GM12878 (cell line): ENCODE data around the gene PRKG1. TPM values are rescaled to one million over a fixed set of nuclear protein-coding genes. Genes with fewer than 3 reads are reported as not detected.

Experiments used
- ATAC-seq: fragments of 200-7000 bp; cut with Tn5 transposase; 3 replicates; pipeline ENCODE4 v1.9.1; 2020; ENCODE audit warnings: mild to moderate bottlenecking, moderate library complexity
- BruUV-seq: library from RNA; stranded (reverse); fragments of 400-500 nt; replicated peaks from 2 replicates; lab custom pipeline; 2021; lab: Mats Ljungman, UMichigan
- CTCF ChIA-PET: fragments of 300-600 bp; sonication (Branson Sonifier 250); formaldehyde crosslinking; extraction: SDS; loops from one replicate; lab custom pipeline; 2021; ENCODE audit warnings: inconsistent platforms; lab: Yijun Ruan, JAX
- POLR2A ChIA-PET: fragments of 350-600 bp; formaldehyde crosslinking; extraction: SDS; loops from one replicate; lab custom pipeline; 2021; ENCODE audit warnings: inconsistent platforms; lab: Charles Lee
- RAD21 ChIA-PET: fragments of 300-600 bp; sonication (Branson Sonifier 250); formaldehyde crosslinking; loops from one replicate; lab custom pipeline; 2023; ENCODE audit warnings: antibody characterized with exemption; ENCODE audit not compliant: unreplicated experiment; lab: Charles Lee
- SMC1A ChIA-PET: fragments of 300-600 bp; sonication (Branson Sonifier 250); formaldehyde crosslinking; loops from one replicate; lab custom pipeline; 2023; ENCODE audit not compliant: unreplicated experiment, uncharacterized antibody; lab: Charles Lee
- DNase-seq: peaks from one replicate; pipeline ENCODE4 v3.0.0-alpha.2; 2011; ENCODE audit warnings: low read depth, low spot score
- FAIRE-seq: peaks from 3 replicates; lab custom pipeline; 2011; peaks lifted over from hg19 to GRCh38; lab: Jason Lieb, UNC
- H2AFZ ChIP-seq: 2 replicates; pipeline ENCODE4 v1.6.0; 2011; ENCODE audit warnings: low read depth, low read length, control low read depth; ENCODE audit not compliant: control insufficient read depth
- H3K27ac ChIP-seq: 2 replicates; pipeline ENCODE4 v1.5.1; 2011; ENCODE audit warnings: control low read depth; ENCODE audit not compliant: control insufficient read depth, insufficient read depth
- H3K27me3 ChIP-seq, 2 experiments: replicated peaks in 1 of 2; 2 replicates each; pipeline versions ENCODE4 v1.6.0 to v1.6.1; 2011; ENCODE audit warnings: low read length in 1 of 2; ENCODE audit not compliant: control insufficient read depth in 2 of 2, insufficient read depth in 2 of 2
- H3K36me3 ChIP-seq, 2 experiments: 2 replicates each; pipeline ENCODE4 v1.5.1; 2011; ENCODE audit warnings: low read length in 1 of 2; ENCODE audit not compliant: control insufficient read depth in 2 of 2, insufficient read depth in 2 of 2
- H3K4me1 ChIP-seq: 2 replicates; pipeline ENCODE4 v1.6.1; 2011; ENCODE audit warnings: mild to moderate bottlenecking, low read length, moderate library complexity, mixed read lengths; ENCODE audit not compliant: control insufficient read depth, insufficient read depth
- H3K4me2 ChIP-seq: 2 replicates; pipeline ENCODE4 v1.6.0; 2011; ENCODE audit warnings: control low read depth; ENCODE audit not compliant: control insufficient read depth, insufficient read depth
- H3K4me3 ChIP-seq: fragments of 200-600 bp; sonication (generic); 2 replicates; pipeline ENCODE4 v1.5.1; 2016
- H3K79me2 ChIP-seq: 2 replicates; pipeline ENCODE4 v1.6.0; 2011; ENCODE audit warnings: low read length; ENCODE audit not compliant: control insufficient read depth, insufficient read depth
- H3K9ac ChIP-seq: 2 replicates; pipeline ENCODE4 v1.8.0; 2011; ENCODE audit warnings: low read length, control low read depth, mixed read lengths; ENCODE audit not compliant: control insufficient read depth, insufficient read depth
- H3K9me3 ChIP-seq: replicated peaks from 3 replicates; pipeline ENCODE4 v1.5.1; 2011; ENCODE audit warnings: mild to moderate bottlenecking, low read length; ENCODE audit not compliant: control insufficient read depth, insufficient read depth
- H4K20me1 ChIP-seq: 2 replicates; pipeline ENCODE4 v1.6.0; 2011; ENCODE audit not compliant: control insufficient read depth, insufficient read depth
- CREB1 ChIP-seq: IDR thresholded peaks from 2 replicates; pipeline ENCODE4 v1.6.1; 2012; ENCODE audit warnings: low read depth, mild to moderate bottlenecking, inconsistent platforms
- CREM ChIP-seq: IDR thresholded peaks from 2 replicates; pipeline ENCODE4 v1.6.1; 2014; ENCODE audit warnings: antibody characterized with exemption, low read depth
- FOXM1 ChIP-seq: IDR thresholded peaks from 2 replicates; pipeline ENCODE4 v1.6.1; 2012; ENCODE audit warnings: low read depth, mild to moderate bottlenecking, inconsistent platforms, low read length, moderate library complexity
- HDAC2 ChIP-seq: fragments of 200-600 bp; sonication (generic); IDR thresholded peaks from 2 replicates; pipeline ENCODE4 v1.6.1; 2017
- IRF4 ChIP-seq: IDR thresholded peaks from 2 replicates; pipeline ENCODE4 v1.6.1; 2011; ENCODE audit warnings: low read depth, low read length
- MYB ChIP-seq: fragments of 150-350 bp; IDR thresholded peaks from 2 replicates; pipeline ENCODE4 v1.6.1; 2014; ENCODE audit warnings: mild to moderate bottlenecking, low read depth, low read length, borderline replicate concordance
- NFYB ChIP-seq: IDR thresholded peaks from 2 replicates; pipeline ENCODE4 v1.6.1; 2011; ENCODE audit warnings: low read depth, mild to moderate bottlenecking, low read length, improper control_type of control experiment, moderate library complexity; ENCODE audit not compliant: insufficient read depth
- NR2C1 ChIP-seq: fragments of 450-650 bp; IDR thresholded peaks from 2 replicates; pipeline ENCODE4 v1.6.1; 2017; ENCODE audit warnings: antibody characterized with exemption, mild to moderate bottlenecking, moderate library complexity
- RFX5 ChIP-seq: IDR thresholded peaks from 2 replicates; pipeline ENCODE4 v1.6.1; 2011; ENCODE audit warnings: low read depth, low read length, improper control_type of control experiment
- SIX5 ChIP-seq: IDR thresholded peaks from 2 replicates; pipeline ENCODE4 v1.6.1; 2011; ENCODE audit warnings: mild to moderate bottlenecking, low read depth, low read length, moderate library complexity; ENCODE audit not compliant: severe bottlenecking
- SPI1 ChIP-seq: IDR thresholded peaks from 2 replicates; pipeline ENCODE4 v1.6.1; 2011; ENCODE audit warnings: low read depth, mild to moderate bottlenecking, low read length, moderate library complexity, borderline replicate concordance; ENCODE audit not compliant: insufficient read depth
- SREBF1 ChIP-seq: IDR thresholded peaks from 2 replicates; pipeline ENCODE4 v1.6.1; 2012; ENCODE audit warnings: mild to moderate bottlenecking, low read length
- TCF3 ChIP-seq: IDR thresholded peaks from 2 replicates; pipeline ENCODE4 v1.6.1; 2012; ENCODE audit warnings: low read depth, mild to moderate bottlenecking, low read length, borderline replicate concordance; ENCODE audit not compliant: insufficient read depth
- ZNF217 ChIP-seq: fragments of 450-650 bp; IDR thresholded peaks from 2 replicates; pipeline ENCODE4 v1.6.1; 2017; ENCODE audit warnings: antibody characterized with exemption, mild to moderate bottlenecking
- WGBS: methylation state at CpG from one replicate; pipeline ENCODE4 v1.1.6; 2016; ENCODE audit warnings: low lambda C conversion rate; ENCODE audit not compliant: insufficient replicate concordance, insufficient coverage; ENCODE audit errors: missing lambda C conversion rate; 5-methylcytosine and 5-hydroxymethylcytosine counted together
- in situ Hi-C: fragments of 300-500 bp; cut with MboI; formaldehyde crosslinking; loops from 9 replicates; pipeline ENCODE4 v1.14.3; 2018; ENCODE audit warnings: mixed read lengths
- intact Hi-C: fragments of 100-400 bp; cut with micrococcal nuclease; formaldehyde crosslinking; loops from one replicate; pipeline ENCODE4 v1.14.2; 2022; ENCODE audit not compliant: unreplicated experiment
- polyA plus RNA-seq, 11 experiments: library from polyadenylated mRNA; depleted of rRNA in 4 of 11; unstranded in 6 of 11; stranded (reverse) in 5 of 11; fragments of >200 nt; fragmentation: Nextera tagmentation in 4 of 11; fragmentation: Illumina TruSeq in 1 of 11; extraction: Ambion mirVana in 4 of 11; extraction: Trizol in 1 of 11; gene quantifications; 1 replicate in 1 of 11; 2 replicates in 10 of 11; pipeline versions ENCODE4 v1.2.1 to v1.2.3, GENCODE V29; 2011 to 2016; ENCODE audit warnings: inconsistent platforms in 2 of 11, missing spikeins in 2 of 11, low read depth in 1 of 11
- total RNA-seq, 4 experiments: library from RNA; depleted of rRNA in 3 of 4; stranded (reverse); fragments of >200 nt in 3 of 4; fragmentation: Illumina TruSeq in 1 of 4; extraction: Trizol in 1 of 4; gene quantifications; 2 replicates each; pipeline versions ENCODE4 v1.2.1 to v1.2.3, GENCODE V29; 2013 to 2021
- TF ChIP-seq, protein P1 (sequence below): IDR thresholded peaks from 2 replicates; pipeline ENCODE4 v1.6.1; 2011; ENCODE audit warnings: low read depth, mild to moderate bottlenecking, low read length, moderate library complexity, borderline replicate concordance; ENCODE audit errors: extremely low read depth
- TF ChIP-seq, protein P2 (sequence below): fragments of 450-650 bp; IDR thresholded peaks from 2 replicates; pipeline ENCODE4 v1.6.1; 2017; ENCODE audit warnings: antibody characterized with exemption, mild to moderate bottlenecking, moderate library complexity
- TF ChIP-seq, protein P3 (sequence below): fragments of 450-650 bp; IDR thresholded peaks from 2 replicates; pipeline ENCODE4 v1.6.1; 2018; ENCODE audit warnings: mild to moderate bottlenecking, low read depth, moderate library complexity; ENCODE audit not compliant: partially characterized antibody
- TF ChIP-seq, protein P4 (sequence below): fragments of 450-650 bp; IDR thresholded peaks from 2 replicates; pipeline ENCODE4 v1.6.1; 2017; ENCODE audit warnings: mild to moderate bottlenecking

Gene PRKG1
- total and polyA plus RNA-seq, 10 of the 15 experiments (the other 5 are each of a cell fraction or from before 2014, with no cell fraction given): 0.04 to 0.05 TPM; not detected in 8

DNA sequence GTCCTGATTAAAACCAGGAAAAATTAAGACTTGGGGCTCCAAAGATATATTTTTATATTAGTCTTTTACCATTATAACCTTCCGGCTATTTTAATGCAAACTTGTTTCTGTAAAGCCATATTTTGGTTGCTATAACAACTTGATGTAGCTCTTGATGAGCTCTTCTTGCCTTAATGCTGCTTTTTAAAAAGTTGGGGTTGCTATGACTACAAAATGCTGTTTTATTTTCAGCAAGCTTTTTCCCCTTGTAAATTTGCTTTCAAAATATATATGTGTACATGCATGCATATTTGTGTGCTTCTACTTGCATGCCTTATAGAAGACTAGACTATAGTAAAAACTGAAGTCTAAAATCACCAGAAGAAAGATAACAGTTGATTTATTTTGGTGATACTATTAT lies 525.4 kb downstream of the PRKG1 start:
- POLR2A ChIA-PET: no interaction called here

More for the DNA sequence above, 525.4 kb downstream of the PRKG1 start:
- Histone ChIP-seq H3K4me3 (no peak overlapping the region), H3K36me3 (no peaks in the 10 kb centered on the region), H3K9ac (no peak overlapping the region), H4K20me1 (no peaks in the 10 kb centered on the region), H2AFZ (no peak overlapping the region), H3K79me2 (no peaks in the 10 kb centered on the region), H3K9me3 (no peaks in the 10 kb centered on the region), H3K4me2 (no peak overlapping the region), H3K4me1 (no peaks in the 10 kb centered on the region), H3K27ac (no peak overlapping the region), H3K27me3 (no peaks in the 10 kb centered on the region)
- DNase-seq: no peak
- BruUV-seq: no TSS peak
- in situ Hi-C loops: no loop called here
- FAIRE-seq: no peak
- CTCF ChIA-PET: no interaction called here
- RAD21 ChIA-PET: no interaction called here
- SMC1A ChIA-PET: interaction anchor here (1.2 kb wide), 1 partner anchor 9 kb away, joined by 3 read pairs; no protein-coding TSS in a partner anchor
- no peak for TF ChIP-seq NFYB
- TF ChIP-seq NR2C1: no peak
- TF ChIP-seq CREB1: no peak
- no peak for TF ChIP-seq IRF4
- no peak for TF ChIP-seq HDAC2
- TF ChIP-seq RFX5: no peak
- no peak for TF ChIP-seq SPI1
- TF ChIP-seq, protein P1, sequence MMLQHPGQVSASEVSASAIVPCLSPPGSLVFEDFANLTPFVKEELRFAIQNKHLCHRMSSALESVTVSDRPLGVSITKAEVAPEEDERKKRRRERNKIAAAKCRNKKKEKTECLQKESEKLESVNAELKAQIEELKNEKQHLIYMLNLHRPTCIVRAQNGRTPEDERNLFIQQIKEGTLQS: no peak
- TF ChIP-seq TCF3: no peak
- no peak for TF ChIP-seq MYB
- TF ChIP-seq, protein P2, sequence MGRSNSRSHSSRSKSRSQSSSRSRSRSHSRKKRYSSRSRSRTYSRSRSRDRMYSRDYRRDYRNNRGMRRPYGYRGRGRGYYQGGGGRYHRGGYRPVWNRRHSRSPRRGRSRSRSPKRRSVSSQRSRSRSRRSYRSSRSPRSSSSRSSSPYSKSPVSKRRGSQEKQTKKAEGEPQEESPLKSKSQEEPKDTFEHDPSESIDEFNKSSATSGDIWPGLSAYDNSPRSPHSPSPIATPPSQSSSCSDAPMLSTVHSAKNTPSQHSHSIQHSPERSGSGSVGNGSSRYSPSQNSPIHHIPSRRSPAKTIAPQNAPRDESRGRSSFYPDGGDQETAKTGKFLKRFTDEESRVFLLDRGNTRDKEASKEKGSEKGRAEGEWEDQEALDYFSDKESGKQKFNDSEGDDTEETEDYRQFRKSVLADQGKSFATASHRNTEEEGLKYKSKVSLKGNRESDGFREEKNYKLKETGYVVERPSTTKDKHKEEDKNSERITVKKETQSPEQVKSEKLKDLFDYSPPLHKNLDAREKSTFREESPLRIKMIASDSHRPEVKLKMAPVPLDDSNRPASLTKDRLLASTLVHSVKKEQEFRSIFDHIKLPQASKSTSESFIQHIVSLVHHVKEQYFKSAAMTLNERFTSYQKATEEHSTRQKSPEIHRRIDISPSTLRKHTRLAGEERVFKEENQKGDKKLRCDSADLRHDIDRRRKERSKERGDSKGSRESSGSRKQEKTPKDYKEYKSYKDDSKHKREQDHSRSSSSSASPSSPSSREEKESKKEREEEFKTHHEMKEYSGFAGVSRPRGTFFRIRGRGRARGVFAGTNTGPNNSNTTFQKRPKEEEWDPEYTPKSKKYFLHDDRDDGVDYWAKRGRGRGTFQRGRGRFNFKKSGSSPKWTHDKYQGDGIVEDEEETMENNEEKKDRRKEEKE: no peak
- TF ChIP-seq ZNF217: no peak
- TF ChIP-seq, protein P3, sequence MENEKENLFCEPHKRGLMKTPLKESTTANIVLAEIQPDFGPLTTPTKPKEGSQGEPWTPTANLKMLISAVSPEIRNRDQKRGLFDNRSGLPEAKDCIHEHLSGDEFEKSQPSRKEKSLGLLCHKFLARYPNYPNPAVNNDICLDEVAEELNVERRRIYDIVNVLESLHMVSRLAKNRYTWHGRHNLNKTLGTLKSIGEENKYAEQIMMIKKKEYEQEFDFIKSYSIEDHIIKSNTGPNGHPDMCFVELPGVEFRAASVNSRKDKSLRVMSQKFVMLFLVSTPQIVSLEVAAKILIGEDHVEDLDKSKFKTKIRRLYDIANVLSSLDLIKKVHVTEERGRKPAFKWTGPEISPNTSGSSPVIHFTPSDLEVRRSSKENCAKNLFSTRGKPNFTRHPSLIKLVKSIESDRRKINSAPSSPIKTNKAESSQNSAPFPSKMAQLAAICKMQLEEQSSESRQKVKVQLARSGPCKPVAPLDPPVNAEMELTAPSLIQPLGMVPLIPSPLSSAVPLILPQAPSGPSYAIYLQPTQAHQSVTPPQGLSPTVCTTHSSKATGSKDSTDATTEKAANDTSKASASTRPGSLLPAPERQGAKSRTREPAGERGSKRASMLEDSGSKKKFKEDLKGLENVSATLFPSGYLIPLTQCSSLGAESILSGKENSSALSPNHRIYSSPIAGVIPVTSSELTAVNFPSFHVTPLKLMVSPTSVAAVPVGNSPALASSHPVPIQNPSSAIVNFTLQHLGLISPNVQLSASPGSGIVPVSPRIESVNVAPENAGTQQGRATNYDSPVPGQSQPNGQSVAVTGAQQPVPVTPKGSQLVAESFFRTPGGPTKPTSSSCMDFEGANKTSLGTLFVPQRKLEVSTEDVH: no peak
- no peak for TF ChIP-seq SIX5
- TF ChIP-seq SREBF1: no peak
- TF ChIP-seq, protein P4, sequence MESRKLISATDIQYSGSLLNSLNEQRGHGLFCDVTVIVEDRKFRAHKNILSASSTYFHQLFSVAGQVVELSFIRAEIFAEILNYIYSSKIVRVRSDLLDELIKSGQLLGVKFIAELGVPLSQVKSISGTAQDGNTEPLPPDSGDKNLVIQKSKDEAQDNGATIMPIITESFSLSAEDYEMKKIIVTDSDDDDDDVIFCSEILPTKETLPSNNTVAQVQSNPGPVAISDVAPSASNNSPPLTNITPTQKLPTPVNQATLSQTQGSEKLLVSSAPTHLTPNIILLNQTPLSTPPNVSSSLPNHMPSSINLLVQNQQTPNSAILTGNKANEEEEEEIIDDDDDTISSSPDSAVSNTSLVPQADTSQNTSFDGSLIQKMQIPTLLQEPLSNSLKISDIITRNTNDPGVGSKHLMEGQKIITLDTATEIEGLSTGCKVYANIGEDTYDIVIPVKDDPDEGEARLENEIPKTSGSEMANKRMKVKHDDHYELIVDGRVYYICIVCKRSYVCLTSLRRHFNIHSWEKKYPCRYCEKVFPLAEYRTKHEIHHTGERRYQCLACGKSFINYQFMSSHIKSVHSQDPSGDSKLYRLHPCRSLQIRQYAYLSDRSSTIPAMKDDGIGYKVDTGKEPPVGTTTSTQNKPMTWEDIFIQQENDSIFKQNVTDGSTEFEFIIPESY: no peak
- TF ChIP-seq FOXM1: no peak
- TF ChIP-seq CREM: no peak
- intact Hi-C loops: no loop called here
- ATAC-seq: no peak
- WGBS: 0% methylated on average over 1 of the region's 1 CpG
